Stimulated activated CD4-positive, alpha-beta T cell treated with anti-CD3 and anti-CD28 coated beads, Interleukin-4, amount 100 ng/mL, for 4 hours (primary cell): Measurements from ENCODE around the gene MOB2.
A peak's percentile ranks its signal among the peaks of the same experiment; 100 is the strongest.

ENCODE experiments used
- DNase-seq, 2 experiments: peaks; one replicate each; pipeline ENCODE4 v3.0.0-alpha.2; 2020

MOB2 gene

GRCh38 chr11:1502954-1503707, 16.6 kb upstream of the MOB2 start:
- DNase-seq = no peak

GRCh38 chr11:1502168-1502953, 15.8 kb upstream of the MOB2 start:
- no peak for DNase-seq

GRCh38 chr11:1501421-1502167, 15.0 kb upstream of the MOB2 start:
- no peak for DNase-seq

GRCh38 chr11:1500466-1501420, 14.2 kb upstream of the MOB2 start:
- DNase-seq = no peak

- DNase-seq = no peak
Measured at GRCh38 chr11:1499899-1500298, 13.3 kb upstream of the MOB2 start.

GRCh38 chr11:1499261-1499890, 12.8 kb upstream of the MOB2 start:
- no peak for DNase-seq

GRCh38 chr11:1498262-1498661, 11.7 kb upstream of the MOB2 start:
- no peak for DNase-seq

GRCh38 chr11:1497600-1497999, 11.0 kb upstream of the MOB2 start:
- no peak for DNase-seq

- no peak for DNase-seq
Measured at GRCh38 chr11:1496761-1497095, 10.1 kb upstream of the MOB2 start.

GRCh38 chr11:1496091-1496760, 9.6 kb upstream of the MOB2 start:
- DNase-seq = no peak

GRCh38 chr11:1494650-1495049, 8.1 kb upstream of the MOB2 start:
- no peak for DNase-seq

GRCh38 chr11:1493650-1494244, 7.2 kb upstream of the MOB2 start:
- DNase-seq = no peak

GRCh38 chr11:1491379-1491778, 4.8 kb upstream of the MOB2 start:
- DNase-seq = no peak

- no peak for DNase-seq
Measured at GRCh38 chr11:1490651-1491050, 4.1 kb upstream of the MOB2 start.

GRCh38 chr11:1488575-1489180, 2.1 kb upstream of the MOB2 start:
- DNase-seq = no peak

- DNase-seq = no peak
Measured at GRCh38 chr11:1487851-1488574, 1.4 kb upstream of the MOB2 start.

GRCh38 chr11:1487091-1487850, 692 bp upstream of the MOB2 start:
- DNase-seq = no peak

GRCh38 chr11:1485504-1485885, 1.1 kb downstream of the MOB2 start:
- peak in 1 of 2 experiments; percentile 11 for DNase-seq
